ENCODE results near the gene OR6V1.

Gene OR6V1

DNA sequence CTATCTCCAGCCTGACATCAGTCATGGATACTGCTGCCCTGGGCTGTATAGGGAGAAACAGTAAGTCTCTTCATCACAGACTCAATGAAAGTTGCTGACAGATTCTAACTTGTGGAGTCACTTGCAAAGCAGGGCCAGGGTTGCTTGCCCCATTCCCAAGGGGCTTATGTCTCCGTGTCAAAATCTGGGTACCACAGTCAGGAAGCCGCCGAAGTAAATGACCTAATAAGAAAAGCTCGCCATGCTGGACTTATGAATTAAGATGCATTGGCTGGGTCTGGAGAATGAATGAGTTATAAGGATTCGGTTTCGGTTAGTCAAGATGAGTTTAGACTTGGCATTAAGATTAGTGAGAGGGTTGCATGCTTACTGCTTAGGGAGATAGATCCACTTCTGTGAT, 10.8 kb upstream of the OR6V1 start:
- TF ChIP-seq RAD21 (IDR thresholded peaks at IDR 0.05; ENCODE audit: low read depth), result no peak
- no peak for TF ChIP-seq TAF1 (IDR thresholded peaks at IDR 0.05; ENCODE audit: low read depth)
- no peak for TF ChIP-seq CREB1 (IDR thresholded peaks at IDR 0.05; ENCODE audit: low read depth)
- TF ChIP-seq YY1 (IDR thresholded peaks at IDR 0.05; ENCODE audit: low read depth), result no peak
- no peak for TF ChIP-seq ZBTB7A (IDR thresholded peaks at IDR 0.05; ENCODE audit: low read depth)
- TF ChIP-seq EGR1 (IDR thresholded peaks at IDR 0.05), result no peak

DNA sequence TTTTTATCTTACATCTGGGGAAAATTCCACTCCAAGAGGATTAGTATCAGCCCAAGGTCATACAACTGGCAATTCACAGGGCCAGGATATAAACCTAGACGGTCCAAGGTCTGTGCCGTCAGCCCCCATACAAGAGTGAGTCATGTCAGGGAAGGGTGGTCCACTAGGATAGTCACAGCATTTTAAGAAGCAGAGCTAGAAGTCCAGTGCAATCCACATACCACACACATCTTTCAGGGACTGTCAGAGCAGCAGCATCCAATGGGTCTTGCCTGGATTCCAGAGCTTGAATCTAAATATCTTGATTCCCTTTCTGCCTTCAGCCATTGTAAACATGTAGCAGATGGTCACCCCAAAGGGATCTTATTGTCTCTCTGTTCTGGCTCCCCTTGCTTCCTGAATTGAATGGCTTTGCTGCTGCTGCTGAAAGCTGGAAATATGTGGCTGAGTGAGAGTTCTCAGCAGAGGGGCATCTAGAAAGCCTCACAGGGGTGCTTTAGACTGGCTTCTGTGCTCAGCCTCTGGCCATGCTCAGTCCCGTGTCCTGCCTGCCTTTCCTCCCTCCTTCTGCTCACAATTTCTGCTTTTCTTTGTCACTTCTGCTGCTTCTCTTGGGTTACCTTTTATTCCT, 9.9 kb upstream of the OR6V1 start:
- no peak for TF ChIP-seq EP300 (IDR thresholded peaks at IDR 0.05; ENCODE audit: borderline replicate concordance)

DNA sequence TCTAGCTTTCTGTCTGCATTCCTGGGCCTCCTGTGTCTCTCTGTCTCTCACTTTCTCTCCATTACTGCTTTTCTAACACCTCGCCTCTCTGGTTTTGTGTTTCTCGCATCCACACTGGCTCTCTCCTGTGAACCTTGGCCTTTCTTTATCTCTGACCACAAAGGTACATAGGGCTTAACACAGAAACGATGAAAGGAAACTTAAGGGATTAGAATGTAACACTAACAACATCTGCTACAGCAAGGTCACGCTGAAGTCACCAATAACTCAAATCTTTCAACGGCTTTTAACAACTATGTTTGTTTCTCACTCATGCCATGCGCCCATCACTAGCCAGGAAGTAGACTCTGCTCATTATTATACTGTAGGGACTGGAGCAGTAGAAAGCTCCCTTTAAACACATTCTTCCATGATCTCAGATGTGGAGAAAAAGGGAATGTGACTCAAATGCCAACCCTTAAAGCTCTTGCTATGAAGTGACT, 9.3 kb upstream of the OR6V1 start:
- TF ChIP-seq, protein P1, sequence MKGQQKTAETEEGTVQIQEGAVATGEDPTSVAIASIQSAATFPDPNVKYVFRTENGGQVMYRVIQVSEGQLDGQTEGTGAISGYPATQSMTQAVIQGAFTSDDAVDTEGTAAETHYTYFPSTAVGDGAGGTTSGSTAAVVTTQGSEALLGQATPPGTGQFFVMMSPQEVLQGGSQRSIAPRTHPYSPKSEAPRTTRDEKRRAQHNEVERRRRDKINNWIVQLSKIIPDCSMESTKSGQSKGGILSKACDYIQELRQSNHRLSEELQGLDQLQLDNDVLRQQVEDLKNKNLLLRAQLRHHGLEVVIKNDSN (IDR thresholded peaks at IDR 0.05), result no peak
- TF ChIP-seq FOXM1 (IDR thresholded peaks at IDR 0.05; ENCODE audit: borderline replicate concordance, low read depth) (no peak), RAD21 (IDR thresholded peaks at IDR 0.05; ENCODE audit: low read depth) (no peak), EP300 (IDR thresholded peaks at IDR 0.05; ENCODE audit: borderline replicate concordance) (no peak), CREB1 (IDR thresholded peaks at IDR 0.05; ENCODE audit: low read depth) (no peak), NFIC (IDR thresholded peaks at IDR 0.05) (no peak), ZBTB7A (IDR thresholded peaks at IDR 0.05; ENCODE audit: low read depth) (no peak), CEBPB (IDR thresholded peaks at IDR 0.05) (no peak), EGR1 (IDR thresholded peaks at IDR 0.05) (no peak), TEAD4 (IDR thresholded peaks at IDR 0.05) (no peak), TAF1 (IDR thresholded peaks at IDR 0.05; ENCODE audit: low read depth) (no peak), YY1 (IDR thresholded peaks at IDR 0.05; ENCODE audit: low read depth) (no peak), TCF12 (IDR thresholded peaks at IDR 0.05; ENCODE audit: low read depth) (no peak)
- TF ChIP-seq, protein P2, sequence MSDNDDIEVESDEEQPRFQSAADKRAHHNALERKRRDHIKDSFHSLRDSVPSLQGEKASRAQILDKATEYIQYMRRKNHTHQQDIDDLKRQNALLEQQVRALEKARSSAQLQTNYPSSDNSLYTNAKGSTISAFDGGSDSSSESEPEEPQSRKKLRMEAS (IDR thresholded peaks at IDR 0.05), result no peak
- TF ChIP-seq, protein P3, sequence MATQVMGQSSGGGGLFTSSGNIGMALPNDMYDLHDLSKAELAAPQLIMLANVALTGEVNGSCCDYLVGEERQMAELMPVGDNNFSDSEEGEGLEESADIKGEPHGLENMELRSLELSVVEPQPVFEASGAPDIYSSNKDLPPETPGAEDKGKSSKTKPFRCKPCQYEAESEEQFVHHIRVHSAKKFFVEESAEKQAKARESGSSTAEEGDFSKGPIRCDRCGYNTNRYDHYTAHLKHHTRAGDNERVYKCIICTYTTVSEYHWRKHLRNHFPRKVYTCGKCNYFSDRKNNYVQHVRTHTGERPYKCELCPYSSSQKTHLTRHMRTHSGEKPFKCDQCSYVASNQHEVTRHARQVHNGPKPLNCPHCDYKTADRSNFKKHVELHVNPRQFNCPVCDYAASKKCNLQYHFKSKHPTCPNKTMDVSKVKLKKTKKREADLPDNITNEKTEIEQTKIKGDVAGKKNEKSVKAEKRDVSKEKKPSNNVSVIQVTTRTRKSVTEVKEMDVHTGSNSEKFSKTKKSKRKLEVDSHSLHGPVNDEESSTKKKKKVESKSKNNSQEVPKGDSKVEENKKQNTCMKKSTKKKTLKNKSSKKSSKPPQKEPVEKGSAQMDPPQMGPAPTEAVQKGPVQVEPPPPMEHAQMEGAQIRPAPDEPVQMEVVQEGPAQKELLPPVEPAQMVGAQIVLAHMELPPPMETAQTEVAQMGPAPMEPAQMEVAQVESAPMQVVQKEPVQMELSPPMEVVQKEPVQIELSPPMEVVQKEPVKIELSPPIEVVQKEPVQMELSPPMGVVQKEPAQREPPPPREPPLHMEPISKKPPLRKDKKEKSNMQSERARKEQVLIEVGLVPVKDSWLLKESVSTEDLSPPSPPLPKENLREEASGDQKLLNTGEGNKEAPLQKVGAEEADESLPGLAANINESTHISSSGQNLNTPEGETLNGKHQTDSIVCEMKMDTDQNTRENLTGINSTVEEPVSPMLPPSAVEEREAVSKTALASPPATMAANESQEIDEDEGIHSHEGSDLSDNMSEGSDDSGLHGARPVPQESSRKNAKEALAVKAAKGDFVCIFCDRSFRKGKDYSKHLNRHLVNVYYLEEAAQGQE (IDR thresholded peaks at IDR 0.05; ENCODE audit: low read depth), result no peak

DNA sequence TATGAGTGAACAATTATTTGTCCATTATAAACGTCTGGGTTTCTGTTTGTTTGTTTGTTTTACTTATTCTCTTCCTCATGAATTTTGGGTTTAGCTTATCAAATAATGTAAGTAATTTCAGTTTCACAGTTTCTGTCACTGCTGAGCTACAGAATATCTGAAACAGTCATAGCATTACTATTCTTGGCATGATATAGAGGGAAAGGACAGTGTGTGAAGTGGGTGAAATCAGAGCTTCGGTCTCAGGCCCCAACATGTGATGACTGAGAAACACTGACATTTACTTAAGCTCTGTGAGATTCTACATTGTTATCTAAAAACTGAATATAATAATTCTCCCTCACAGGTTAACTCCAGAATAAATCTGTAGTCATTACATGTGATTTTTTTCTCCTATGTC, 8.8 kb upstream of the OR6V1 start:
- TF ChIP-seq TCF12 (IDR thresholded peaks at IDR 0.05; ENCODE audit: low read depth) (no peak), CREB1 (IDR thresholded peaks at IDR 0.05; ENCODE audit: low read depth) (no peak), RAD21 (IDR thresholded peaks at IDR 0.05; ENCODE audit: low read depth) (no peak), CEBPB (IDR thresholded peaks at IDR 0.05) (no peak), TEAD4 (IDR thresholded peaks at IDR 0.05) (no peak), EP300 (IDR thresholded peaks at IDR 0.05; ENCODE audit: borderline replicate concordance) (no peak), YY1 (IDR thresholded peaks at IDR 0.05; ENCODE audit: low read depth) (no peak), NFIC (IDR thresholded peaks at IDR 0.05) (no peak), ZBTB7A (IDR thresholded peaks at IDR 0.05; ENCODE audit: low read depth) (no peak), EGR1 (IDR thresholded peaks at IDR 0.05) (no peak), TAF1 (IDR thresholded peaks at IDR 0.05; ENCODE audit: low read depth) (no peak), FOXM1 (IDR thresholded peaks at IDR 0.05; ENCODE audit: borderline replicate concordance, low read depth) (no peak)
- TF ChIP-seq, protein P2 (IDR thresholded peaks at IDR 0.05), result no peak
- TF ChIP-seq, protein P3 (IDR thresholded peaks at IDR 0.05; ENCODE audit: low read depth), result no peak
- TF ChIP-seq, protein P1 (IDR thresholded peaks at IDR 0.05), result no peak

DNA sequence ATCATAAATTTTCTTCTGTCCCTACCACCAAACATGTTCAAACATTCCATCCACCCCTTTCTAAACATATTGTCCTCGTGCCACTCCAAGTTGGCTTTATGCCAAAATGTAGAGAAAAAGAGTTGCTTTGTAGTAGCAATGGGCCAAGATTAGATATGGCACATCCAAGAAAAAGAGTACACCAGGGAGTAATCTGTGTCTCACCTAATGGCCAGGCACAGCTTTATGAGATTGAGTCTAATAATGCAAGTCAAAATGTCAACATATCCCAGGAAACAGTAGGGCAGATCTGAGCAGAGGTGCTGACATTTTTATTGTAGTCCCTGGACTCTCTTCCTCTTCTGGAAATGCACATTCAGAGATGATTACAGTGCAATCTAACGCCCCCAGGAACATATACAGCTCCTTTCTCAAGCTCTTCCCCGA, 5.7 kb upstream of the OR6V1 start:
- TF ChIP-seq NFIC (IDR thresholded peaks at IDR 0.05) (peak; percentile 38; the same call in 1 of the 2 replicates), FOXM1 (IDR thresholded peaks at IDR 0.05; ENCODE audit: borderline replicate concordance, low read depth) (no peak)

DNA sequence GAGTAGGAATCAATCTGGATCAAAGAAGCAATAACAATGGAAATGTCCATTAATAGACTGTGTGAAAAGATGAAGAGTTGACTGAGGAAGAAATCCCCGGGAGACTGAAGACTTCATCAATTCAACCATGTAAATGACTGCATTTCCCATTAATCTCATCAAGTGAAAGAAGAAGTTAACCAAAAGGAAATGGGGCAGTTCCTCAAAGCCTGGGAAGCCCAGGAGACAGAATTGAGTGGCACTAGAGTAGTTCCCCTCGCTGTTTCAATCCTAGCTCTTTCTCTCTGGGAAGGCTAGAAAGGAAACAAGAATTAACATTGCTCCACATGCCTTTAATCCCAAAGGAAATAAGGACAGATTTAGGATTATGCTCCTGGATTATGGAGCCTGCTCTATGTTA, 4.8 kb upstream of the OR6V1 start:
- TF ChIP-seq, protein P2 (IDR thresholded peaks at IDR 0.05), result no peak
- TF ChIP-seq EGR1 (IDR thresholded peaks at IDR 0.05), result no peak
- TF ChIP-seq TCF12 (IDR thresholded peaks at IDR 0.05; ENCODE audit: low read depth), result no peak
- TF ChIP-seq EP300 (IDR thresholded peaks at IDR 0.05; ENCODE audit: borderline replicate concordance), result no peak
- no peak for TF ChIP-seq YY1 (IDR thresholded peaks at IDR 0.05; ENCODE audit: low read depth)
- TF ChIP-seq TEAD4 (IDR thresholded peaks at IDR 0.05), result no peak
- no peak for TF ChIP-seq ZBTB7A (IDR thresholded peaks at IDR 0.05; ENCODE audit: low read depth)
- TF ChIP-seq, protein P1 (IDR thresholded peaks at IDR 0.05), result no peak
- no peak for TF ChIP-seq CEBPB (IDR thresholded peaks at IDR 0.05)
- no peak for TF ChIP-seq TAF1 (IDR thresholded peaks at IDR 0.05; ENCODE audit: low read depth)

Data from Ishikawa (cell line).